ENCODE results near the gene RAD51AP1.

Gene RAD51AP1

DNA sequence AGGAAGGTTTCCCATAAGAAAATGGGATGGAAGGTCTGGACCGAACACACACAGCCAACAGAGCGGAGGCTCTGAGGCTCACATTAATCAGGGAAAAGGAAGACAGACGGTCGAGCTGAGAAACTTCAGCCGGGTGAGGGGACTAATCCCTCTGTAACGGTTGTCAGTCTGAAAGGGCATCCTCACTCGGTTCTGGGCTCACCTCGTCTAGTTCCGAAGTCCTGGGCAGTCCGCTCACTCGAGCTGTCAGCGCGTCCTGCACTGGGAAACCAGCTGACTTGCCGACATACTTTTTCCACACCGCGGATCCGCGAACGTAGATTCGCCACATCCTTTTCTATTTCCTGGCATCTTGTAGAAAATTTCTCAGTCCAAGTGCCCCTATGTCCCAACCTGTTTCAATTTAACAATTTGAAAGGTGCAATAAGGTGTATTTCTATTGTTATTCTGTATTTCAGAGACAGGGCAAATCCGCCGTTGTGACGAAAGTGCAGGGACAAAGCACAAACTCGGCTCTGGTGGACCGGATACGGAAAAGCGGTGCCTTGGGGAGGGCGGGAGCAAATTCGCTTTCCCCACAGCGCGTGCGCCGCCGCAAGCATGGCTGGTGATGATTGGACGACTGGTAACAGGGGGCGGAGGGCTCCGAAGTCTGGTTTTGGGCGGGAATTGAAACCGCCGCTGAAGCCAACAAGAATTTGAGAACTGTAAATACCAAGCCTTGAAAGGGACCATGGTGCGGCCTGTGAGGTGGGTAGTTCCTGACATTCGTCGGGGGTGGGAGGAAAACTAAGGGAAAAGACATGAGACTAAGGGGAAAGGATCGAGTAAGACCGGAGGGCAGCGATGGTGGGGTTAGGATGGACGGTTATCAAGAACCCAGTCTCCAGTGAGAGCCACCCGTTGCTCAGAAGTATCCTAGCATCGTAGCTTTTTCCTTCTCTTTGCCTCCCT is at the start of gene RAD51AP1:
TSS of gene RAD51AP1 (plus strand) at position 684 of the 954 bp plus-strand sequence. CDS start at position 734, 50 bp downstream.
- peak; percentile 94 for DNase-seq (ENCODE audit: low read depth)
- peak within 1 kb of the TSS; percentile 91 for H3K4me3 ChIP-seq (ENCODE audit: low read depth, low read length)
- TF ChIP-seq CTCF (IDR thresholded peaks at IDR 0.05; ENCODE audit: control insufficient read depth, extremely low read depth, insufficient read depth) = no peak

GRCh38 chr12:4489556-4489955 is 49.1 kb upstream of the RAD51AP1 start:
- H3K4me3 ChIP-seq (ENCODE audit: low read depth, low read length) = no peak overlapping the region
- DNase-seq (ENCODE audit: low read depth) = no peak
- TF ChIP-seq CTCF (IDR thresholded peaks at IDR 0.05; ENCODE audit: control insufficient read depth, extremely low read depth, insufficient read depth) = no peak

GRCh38 chr12:4490973-4491372 is 47.7 kb upstream of the RAD51AP1 start:
- no peak overlapping the region for H3K4me3 ChIP-seq (ENCODE audit: low read depth, low read length)
- no peak for DNase-seq (ENCODE audit: low read depth)
- no peak for TF ChIP-seq CTCF (IDR thresholded peaks at IDR 0.05; ENCODE audit: control insufficient read depth, extremely low read depth, insufficient read depth)

- no peak for DNase-seq (ENCODE audit: low read depth)
- H3K4me3 ChIP-seq (ENCODE audit: low read depth, low read length) = no peak overlapping the region
- TF ChIP-seq CTCF (IDR thresholded peaks at IDR 0.05; ENCODE audit: control insufficient read depth, extremely low read depth, insufficient read depth) = no peak
Measured at GRCh38 chr12:4496145-4496838, 42.4 kb upstream of the RAD51AP1 start.

- no peak for TF ChIP-seq CTCF (IDR thresholded peaks at IDR 0.05; ENCODE audit: control insufficient read depth, extremely low read depth, insufficient read depth)
- DNase-seq (ENCODE audit: low read depth) = no peak
- H3K4me3 ChIP-seq (ENCODE audit: low read depth, low read length) = no peak overlapping the region
Measured at GRCh38 chr12:4499186-4499585, 39.5 kb upstream of the RAD51AP1 start.

DNA sequence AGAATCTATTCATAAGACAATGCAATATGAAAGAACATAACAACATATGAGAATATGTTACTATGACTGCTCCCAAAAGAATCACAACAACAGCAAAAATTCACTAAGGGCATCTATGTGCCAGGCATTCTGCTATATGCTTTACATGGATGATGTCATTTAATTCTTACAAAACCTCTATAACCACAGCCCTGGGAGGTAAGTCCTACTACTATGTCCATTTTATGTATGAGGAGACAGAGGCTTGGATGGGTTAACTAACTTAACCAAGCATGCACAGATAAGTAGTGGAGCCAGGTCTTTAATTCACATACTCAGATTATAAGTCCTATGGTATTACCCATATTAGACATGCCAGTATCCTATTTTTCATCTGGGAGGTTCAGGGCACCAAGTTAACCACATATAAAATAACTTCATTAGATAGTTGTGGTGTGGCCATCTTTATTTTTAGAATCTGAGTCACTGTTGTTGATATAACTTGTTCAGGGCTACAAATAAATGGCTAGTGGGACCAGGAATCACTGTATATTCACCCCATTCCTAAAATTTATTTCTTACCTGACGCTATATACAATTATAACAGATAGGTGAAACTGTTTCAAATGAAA is 33.2 kb upstream of the RAD51AP1 start:
- no peak for TF ChIP-seq CTCF (IDR thresholded peaks at IDR 0.05; ENCODE audit: control insufficient read depth, extremely low read depth, insufficient read depth)
- DNase-seq (ENCODE audit: low read depth) = no peak
- no peak overlapping the region for H3K4me3 ChIP-seq (ENCODE audit: low read depth, low read length)

Data from LNCaP clone FGC (cell line).